ENCODE data around the gene KDM8.
"Not testable (repeated sequence)": the region's sequence is repeated elsewhere in the genome, so short reads cannot be mapped to it uniquely, and the experiment has no call there.

Gene KDM8

DNA sequence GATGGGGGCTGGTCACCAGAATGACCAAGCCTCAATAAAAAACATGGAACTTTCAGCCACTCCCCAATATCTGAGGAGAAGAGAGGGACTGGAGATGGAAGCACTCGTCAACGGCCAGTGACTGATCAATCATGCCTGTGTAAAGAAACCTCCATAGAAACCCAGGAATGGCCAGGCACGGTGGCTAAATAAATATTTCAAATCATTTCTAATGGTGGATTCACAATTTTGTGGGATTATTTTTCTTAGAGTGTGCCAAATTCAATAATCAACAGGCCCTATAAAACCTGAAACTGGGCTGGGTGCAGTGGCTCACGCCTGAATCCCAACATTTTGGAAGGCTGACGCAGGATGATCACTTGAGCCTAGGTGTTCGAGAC, 48.9 kb downstream of the KDM8 start:
- Histone ChIP-seq H3K4me3 (no peak overlapping the region), H3K27ac (peak overlapping the region in 2 of 21 experiments; percentile 5 to 75)

DNA sequence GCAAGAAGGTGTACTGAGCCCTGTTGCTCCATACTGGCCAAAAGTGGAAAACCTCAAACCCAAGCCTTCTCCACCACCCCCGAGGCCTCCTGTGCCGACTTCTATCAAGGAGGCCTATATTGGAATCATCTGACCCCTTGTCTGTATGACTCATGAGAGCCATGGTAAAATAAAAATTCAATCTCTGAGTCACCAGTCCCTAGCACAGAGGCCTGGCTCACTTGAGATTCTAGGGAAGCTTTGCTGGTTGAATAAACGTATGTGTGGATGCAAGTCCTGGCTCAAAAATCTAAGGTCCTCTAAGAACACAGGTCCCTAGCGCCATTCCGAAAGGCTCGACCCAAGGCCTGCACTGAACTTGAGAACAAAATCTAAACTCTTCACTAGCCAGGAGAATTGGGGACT, 50.2 kb downstream of the KDM8 start:
- Histone ChIP-seq H3K4me3 (no peak overlapping the region), H3K27ac (peak overlapping the region in 17 of 21 experiments; percentile 15 to 75 (median 52))

DNA sequence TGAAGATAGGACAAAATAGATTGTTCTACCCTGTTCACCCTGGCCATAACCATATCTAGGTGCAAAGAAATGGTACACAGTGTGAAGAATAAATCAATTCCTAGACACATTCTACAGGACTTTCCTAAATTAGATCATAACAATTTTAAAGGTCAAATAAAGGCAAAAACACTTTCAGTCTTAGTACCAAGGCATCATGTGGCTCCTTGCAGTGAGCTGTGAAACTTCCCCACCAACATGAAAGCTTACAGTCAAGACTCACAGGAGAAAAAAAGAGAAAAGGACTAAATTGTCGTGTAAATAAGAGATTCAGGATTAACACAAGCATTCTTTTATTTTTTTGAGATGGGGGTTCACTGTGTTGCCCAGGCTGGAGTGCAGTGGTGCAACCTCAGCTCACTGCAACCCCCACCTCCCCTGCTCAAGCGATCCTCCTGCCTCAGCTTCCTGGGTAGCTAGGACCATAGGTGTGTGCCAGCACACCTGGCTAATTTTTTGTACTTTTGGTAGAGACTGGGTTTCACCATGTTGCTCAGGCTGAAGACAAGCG, 51.0 kb downstream of the KDM8 start:
- H3K4me3 ChIP-seq, result no peak overlapping the region

DNA sequence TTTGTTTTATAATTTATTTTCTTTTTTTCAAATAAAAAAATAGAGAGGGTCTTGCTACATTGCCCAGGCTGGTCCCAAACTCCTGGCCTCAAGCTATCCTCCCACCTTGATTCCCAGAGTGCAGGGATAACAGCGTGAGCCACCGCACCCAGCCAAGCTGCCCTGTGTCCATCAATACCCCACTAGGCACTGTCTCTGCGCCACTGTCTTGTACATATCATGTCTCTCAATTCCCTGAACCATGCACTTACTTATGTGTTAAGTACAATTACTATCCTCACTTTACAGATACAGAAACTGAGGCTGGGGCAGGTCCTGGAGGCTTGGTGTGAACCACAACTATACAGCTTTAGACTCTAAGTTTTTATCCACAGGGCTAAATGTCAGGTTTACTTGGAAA, 53.5 kb downstream of the KDM8 start:
- H3K27ac ChIP-seq, result peak overlapping the region in 4 of 21 experiments; percentile 4 to 83 (median 34)

More for the DNA sequence above, 51.0 kb downstream of the KDM8 start:
- H3K27ac ChIP-seq, result peak overlapping the region in 14 of 21 experiments; percentile 11 to 75 (median 58)

DNA sequence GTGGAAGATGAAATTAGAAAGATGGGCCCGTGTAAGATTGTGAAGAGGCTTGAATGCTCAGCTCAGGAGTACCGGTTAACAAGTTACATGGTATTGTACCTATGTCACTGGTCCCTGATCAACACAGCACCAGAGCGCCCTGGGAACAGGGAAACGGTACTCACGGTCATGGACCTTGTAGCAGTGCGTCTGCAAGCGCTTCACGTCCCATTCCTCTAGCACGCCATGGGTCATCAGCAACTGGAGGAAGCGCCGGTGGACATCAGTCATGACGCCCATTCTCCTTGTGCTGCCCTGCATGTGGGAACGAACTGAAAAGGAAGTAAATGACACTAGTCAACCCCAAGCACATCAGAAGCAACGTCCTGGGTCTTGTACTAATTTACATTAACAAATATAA, 53.9 kb downstream of the KDM8 start:
- H3K27ac ChIP-seq, result peak overlapping the region in 9 of 21 experiments; percentile 8 to 89 (median 53)
- no peak overlapping the region for H3K4me3 ChIP-seq

More for the DNA sequence above, 53.5 kb downstream of the KDM8 start:
- no peak overlapping the region for H3K4me3 ChIP-seq

DNA sequence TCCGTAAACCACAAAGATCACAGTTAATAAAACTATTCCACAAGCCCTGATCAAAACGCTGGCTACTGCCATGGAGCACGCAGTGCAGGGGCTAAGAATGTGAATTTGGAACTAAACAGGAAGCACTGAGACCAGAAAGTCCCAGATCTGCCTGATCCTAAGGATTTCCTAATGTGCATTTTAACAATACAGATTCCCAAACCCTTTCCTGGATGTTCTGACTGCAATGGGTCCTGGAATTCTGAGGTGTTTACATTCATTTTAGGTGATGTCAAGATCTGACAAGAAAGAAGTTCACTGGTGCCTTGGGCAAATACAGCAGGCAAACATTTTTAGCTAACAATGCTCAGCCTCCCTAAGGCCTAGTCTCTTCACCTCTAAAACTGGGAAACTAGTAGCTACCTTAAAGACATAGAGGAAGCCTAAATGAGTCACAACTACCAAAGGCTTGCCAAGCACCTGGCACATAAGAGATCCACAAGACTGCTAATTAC, 55.0 kb downstream of the KDM8 start:
- Histone ChIP-seq H3K4me3 (no peak overlapping the region), H3K27ac (peak overlapping the region in 14 of 21 experiments; percentile 2 to 89 (median 50))

DNA sequence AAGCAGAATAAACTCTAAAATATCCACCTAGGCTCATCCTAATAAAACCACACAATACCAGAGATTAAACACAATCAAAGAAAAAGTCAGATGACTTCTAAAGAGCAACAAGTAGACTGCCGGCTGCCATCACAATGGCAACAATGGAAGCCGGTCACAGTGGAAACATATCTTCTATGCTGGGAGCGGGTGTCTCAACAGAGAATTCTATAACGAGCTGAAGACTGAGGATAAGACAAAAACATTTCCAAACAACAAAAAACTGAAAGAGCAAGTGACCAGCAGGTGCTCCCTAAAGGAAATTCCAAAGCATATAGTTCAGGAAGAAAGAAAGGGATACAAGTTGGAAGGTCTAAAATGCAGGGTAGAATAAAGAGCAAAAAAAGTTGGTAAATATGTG, 56.4 kb downstream of the KDM8 start:
- no peak overlapping the region for H3K4me3 ChIP-seq
- no peak overlapping the region for H3K27ac ChIP-seq

DNA sequence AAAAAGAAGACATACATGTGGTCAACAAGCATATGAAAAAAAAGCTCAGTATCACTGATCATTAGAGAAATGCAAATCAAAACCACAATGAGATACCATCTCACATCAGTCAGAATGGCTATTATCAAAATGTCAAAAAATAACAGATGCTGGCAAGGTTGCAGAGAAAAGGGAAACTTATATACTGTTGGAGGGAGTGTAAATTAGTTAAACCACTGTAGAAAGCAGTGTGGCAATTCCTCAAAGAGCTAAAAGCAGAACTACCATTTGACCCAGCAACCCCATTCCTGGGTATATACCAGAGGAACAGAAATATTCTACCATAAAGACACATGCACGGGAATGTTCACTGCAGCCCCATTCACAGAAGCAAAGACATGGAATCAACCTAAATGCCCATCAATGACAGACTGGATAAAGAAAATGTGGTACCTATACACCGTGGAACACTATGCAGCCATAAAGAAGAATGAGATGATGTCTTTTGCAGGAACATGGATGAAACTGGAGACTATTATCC, 59.6 kb downstream of the KDM8 start:
- H3K27ac ChIP-seq, H3K4me3 ChIP-seq: not testable (repeated sequence)

DNA sequence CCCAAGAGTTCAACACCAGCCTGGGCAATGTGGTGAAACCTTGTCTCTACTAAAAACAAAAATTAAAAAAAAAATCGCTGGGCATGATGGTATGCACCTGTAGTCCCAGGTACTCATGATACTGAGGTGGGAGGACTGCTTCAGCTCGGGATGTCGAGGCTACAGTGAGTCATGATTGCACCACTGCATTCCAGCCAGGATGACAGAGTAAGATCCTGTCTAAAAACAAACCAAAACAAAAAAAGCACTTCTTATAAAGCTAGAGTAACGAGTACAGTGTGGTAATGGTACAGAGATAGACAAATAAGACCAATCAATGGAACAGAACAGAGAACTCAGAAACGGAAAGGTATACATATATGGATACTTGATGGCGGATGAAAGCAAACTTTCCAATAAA, 60.8 kb downstream of the KDM8 start:
- Histone ChIP-seq H3K4me3 (no peak overlapping the region), H3K27ac (peak overlapping the region in 3 of 21 experiments; percentile 20 to 68 (median 23))

DNA sequence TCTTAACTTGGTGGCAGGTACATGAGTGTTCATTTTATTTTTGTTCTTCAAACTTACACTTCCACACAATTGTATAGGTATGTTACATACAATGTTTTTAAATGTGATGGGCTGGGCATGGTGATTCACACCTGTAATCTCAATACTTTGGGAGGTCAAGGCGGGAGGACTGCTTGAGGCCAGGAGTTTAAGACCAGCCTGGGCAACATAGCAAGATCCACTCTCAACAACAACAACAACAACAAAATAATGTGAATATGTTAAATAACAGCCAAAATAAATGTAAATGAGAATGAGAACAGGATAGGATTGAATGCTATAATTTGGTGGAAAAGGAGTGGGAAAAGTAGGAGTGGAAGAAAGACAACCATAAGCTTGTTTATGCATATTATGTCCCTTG, 62.7 kb downstream of the KDM8 start:
- H3K27ac ChIP-seq, result no peak overlapping the region
- H3K4me3 ChIP-seq, result no peak overlapping the region

DNA sequence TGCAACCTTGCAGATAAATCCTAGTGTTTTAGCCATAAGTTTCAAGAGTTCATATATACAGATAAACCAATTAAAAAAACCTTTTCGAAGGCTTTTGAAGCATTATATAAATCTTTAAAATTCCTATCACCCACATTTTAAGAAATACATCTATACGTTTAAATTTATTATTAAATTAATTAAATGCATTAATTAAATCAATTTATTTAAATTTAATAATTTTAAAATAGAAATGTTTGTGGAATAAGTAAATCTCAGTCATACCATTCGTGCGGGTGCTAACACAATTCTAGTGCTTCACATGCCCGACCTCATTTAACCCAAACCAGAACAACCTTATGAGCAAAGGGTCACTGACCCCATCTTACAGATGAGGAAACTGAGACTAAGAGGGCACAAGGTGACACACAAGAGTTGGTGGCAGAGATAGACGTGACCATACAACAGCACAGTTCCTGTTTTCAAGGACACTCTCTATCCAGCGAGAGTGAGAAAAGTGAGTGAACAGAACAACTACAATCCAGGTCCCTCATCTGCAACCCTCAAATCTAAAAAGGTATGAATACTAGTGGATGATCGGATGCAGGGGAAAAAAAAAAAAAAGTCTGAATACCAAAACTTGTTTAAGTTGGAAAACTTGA, 63.8 kb downstream of the KDM8 start:
- Histone ChIP-seq H3K27ac (no peak overlapping the region), H3K4me3 (peak overlapping the region in 1 of 7 experiments; percentile 62)

DNA sequence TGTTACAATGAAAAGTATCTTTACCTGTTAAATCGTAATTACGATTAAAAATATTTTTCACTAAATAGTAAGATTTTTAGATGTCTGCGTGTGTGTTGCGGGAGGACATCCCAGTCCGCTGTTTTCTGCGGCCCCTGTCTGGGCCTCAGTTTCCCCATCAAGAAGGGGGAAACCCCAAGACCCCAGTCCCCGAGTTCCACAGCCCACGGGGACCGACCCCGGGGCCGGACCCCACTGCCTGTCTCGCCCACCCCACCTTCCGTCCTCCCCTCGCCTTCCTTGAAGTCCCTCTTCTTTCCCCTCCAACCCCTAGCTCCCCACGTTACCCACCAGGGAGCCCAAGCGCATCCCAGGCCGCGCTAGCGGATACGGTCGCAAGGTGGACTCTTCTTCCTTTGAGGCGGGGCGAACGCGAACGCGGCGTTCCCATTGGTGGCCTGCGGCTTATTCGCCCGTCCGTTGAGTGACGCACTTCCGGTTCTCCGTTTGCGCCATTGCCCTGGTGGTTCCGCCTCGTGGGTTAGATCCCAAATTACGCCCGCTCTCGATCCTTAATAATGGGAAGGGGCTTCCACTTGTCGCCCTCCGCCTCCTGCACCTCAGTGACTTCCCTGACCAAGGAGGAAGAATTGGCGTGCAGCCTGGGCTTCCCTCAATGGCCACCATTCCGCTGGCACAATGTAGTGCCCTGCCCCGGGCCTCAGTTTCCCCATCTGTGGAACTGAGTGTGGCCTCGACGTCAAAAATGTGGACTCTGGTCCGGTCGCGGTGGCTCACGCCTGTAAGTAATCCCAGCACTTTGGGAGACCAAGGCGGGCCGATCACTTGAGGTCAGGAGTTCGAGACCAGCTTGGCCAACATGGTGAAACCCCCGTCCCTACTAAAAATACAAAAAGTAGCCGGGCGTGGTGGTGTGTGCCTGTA, 65.3 kb downstream of the KDM8 start, which contains the start of gene NSMCE1:
NSMCE1 (minus strand) TSS at position 397 of the 924 bp plus-strand sequence. CDS start 11,202 bp downstream, outside the sequence.
- Histone ChIP-seq H3K27ac (peak within 1 kb of the TSS; percentile 48 to 97 (median 88)), H3K4me3 (peak within 1 kb of the TSS; percentile 52 to 90 (median 65))

DNA sequence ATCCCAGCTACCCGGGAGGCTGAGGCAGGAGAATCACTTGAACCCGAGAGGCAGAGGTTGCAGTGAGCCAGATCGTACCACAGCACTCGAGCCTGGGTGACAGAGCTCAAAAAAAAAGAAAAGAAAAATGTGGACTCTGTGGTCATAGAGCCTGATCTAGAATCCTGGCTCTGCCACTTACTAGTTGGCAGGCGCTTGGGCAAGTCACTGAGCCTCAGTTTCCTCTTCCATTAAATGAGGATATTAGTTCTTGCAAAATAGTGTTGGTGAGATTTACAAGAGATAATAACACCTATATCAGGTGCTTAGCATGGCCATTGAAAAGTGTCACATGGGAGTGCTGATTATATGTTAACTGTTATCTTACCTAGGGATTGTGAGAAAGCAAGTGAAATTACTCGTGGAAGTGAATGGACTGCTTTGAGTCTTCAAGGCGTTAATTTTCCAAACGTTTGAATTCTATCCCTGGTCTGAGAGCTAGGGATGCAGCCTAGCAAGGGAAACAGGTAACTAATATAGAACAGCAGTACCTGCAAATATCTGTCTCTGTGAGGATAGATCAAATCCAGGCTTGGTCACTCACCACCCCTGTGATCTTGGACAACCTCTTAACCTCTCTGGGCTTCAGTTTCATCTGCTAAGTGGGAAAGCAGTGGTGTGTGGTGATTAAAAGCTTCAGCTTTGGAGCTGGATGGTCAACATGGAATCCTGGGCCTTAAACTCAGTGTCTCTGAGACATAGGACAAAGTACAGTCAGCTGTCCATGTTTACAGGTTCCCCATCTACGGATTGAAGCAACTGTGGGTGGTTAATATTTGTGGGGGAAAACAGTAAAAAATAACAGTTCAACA, 66.2 kb downstream of the KDM8 start:
- Histone ChIP-seq H3K4me3 (peak overlapping the region; percentile 52 to 90 (median 65)), H3K27ac (peak overlapping the region in 19 of 21 experiments; percentile 48 to 97 (median 88))

DNA sequence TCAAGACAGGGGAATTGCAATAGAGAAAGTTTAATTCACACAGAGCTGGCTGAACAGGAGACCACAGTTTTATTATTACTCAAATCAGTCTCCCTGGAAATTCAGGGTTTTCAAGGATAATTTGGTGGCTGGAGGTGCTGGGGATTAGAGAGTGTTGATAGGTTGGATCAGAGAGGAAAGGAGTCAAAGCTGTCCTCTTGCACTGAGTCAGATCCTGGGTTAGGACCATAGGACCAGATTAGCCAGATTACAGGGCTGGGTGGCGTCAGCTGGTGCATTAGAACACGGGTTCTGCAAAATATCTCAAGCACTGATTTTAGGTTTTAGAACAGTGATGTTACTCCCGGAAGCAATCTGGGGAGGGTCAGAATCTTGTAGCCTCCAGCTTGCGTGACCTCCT, 67.0 kb downstream of the KDM8 start:
- Histone ChIP-seq H3K4me3 (no peak overlapping the region), H3K27ac (no peak overlapping the region)
